GM21529 (cell line): Measurements from ENCODE around the gene SRGAP2B.
"Not testable (repeated sequence)": the region's sequence is repeated elsewhere in the genome, so short reads cannot be mapped to it uniquely, and the experiment has no call there.

ENCODE experiments used
- ATAC-seq: cut with Tn5 transposase; IDR thresholded peaks from one replicate; pipeline ENCODE4 v1.9.1; 2021; ENCODE audit not compliant: unreplicated experiment

Gene SRGAP2B

DNA sequence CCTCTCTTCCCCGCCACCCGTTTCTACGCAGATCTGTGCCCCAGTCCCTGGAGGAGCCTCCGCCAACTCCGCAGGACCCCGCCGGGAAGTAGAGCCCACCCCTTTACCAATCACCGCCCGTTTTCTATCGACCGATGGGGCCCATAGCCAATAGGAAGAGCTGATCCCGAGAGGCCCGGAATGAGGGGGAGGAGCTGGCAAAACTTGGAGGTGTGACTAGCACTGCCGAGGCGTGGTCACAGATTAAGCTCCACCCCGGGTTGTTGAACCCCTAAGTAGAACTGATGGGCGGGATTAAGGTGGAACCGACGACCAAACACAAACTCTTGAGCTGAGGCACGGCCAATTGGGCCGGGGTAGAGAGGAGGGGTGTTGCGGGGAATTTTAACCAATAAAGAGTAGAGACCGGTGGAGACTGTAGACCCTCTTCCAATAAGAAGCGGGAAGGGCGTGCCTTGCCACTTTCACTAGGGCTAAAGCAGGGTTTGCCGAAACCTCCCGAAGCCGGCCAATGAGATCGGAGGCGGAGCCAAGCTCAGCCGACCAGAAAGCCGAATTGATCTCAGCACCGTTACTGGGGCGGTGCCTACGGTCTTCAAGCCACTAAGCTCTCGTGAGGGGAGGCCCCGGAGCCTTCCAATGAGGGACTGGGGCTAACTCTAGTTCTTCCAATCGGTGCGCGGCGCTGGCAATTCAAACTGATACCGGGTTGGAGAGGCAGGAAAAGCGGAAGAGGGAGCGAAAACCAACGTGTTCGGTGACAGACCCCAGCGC lies at the start of gene SRGAP2B, which contains the start of gene FAM72D:
TSS of gene SRGAP2B (minus strand) at position 45 of the 774 bp plus-strand sequence. CDS start 2,427 bp downstream, outside the sequence.
TSS of gene FAM72D (plus strand) at position 691 of the 774 bp plus-strand sequence. CDS start 874 bp downstream, outside the sequence.
- ATAC-seq, result peak; percentile 81

GRCh38 chr1:145144264-145144913 lies 49.3 kb upstream of the SRGAP2B start:
- not testable (repeated sequence) for ATAC-seq

GRCh38 chr1:145140549-145140948 lies 45.4 kb upstream of the SRGAP2B start:
- ATAC-seq, result not testable (repeated sequence)

GRCh38 chr1:145134476-145134875 lies 39.3 kb upstream of the SRGAP2B start:
- not testable (repeated sequence) for ATAC-seq

DNA sequence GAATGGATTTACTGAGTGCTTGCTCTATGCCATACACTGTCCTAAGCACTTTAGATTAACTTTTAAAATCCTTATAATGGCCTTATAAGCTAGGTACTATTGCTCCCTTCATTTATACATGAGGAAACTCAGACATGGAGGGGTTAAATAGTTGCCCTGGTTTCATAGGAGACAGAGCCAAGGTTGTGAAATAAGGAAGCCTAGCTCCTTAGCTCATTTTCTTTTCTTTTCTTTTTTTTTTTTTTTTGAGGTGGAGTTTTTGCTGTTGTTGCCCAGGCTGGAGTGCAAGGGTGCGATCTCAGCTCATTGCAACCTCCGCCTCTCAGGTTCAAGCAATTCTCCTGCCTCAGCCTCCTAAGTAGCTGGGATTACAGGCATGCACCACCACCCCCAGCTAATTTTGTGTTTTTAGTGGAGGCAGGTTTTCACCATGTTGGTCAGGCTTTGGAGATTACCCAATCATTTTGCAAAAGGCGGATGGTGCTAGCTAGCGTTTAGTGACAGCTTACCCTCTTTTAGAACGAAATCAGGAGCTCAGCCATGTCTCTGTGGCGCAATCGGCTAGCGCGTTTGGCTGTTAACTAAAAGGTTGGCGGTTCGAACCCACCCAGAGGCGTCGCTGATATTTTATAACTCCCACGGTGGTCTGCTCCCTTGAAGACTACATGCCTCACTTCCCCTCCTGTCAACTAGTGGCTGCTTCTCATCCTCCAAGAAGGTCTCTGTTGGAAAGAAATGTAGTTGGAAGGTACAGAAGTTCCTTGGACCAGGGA lies 33.8 kb upstream of the SRGAP2B start:
- not testable (repeated sequence) for ATAC-seq

- not testable (repeated sequence) for ATAC-seq
Measured at GRCh38 chr1:145127144-145127543, 32.0 kb upstream of the SRGAP2B start.

- ATAC-seq, result not testable (repeated sequence)
Measured at GRCh38 chr1:145125112-145125511, 30.0 kb upstream of the SRGAP2B start.

- not testable (repeated sequence) for ATAC-seq
Measured at GRCh38 chr1:145123992-145124641, 29.0 kb upstream of the SRGAP2B start.

DNA sequence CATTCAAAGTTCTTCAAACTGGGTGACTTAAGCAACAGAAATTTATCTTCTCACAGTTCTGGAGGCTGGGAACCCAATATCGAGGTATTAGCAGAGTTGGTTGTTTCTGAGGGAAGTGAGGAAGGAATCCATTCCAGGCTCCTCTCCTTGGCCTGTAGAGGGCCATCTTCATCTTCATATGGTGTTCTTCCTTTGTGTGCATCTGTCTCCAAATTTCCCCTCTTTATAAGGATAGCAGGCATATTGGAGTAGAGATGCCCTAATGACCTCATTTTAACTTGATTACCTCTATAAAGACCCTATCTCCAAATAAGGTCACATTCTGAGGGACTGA lies 27.9 kb upstream of the SRGAP2B start:
- not testable (repeated sequence) for ATAC-seq

DNA sequence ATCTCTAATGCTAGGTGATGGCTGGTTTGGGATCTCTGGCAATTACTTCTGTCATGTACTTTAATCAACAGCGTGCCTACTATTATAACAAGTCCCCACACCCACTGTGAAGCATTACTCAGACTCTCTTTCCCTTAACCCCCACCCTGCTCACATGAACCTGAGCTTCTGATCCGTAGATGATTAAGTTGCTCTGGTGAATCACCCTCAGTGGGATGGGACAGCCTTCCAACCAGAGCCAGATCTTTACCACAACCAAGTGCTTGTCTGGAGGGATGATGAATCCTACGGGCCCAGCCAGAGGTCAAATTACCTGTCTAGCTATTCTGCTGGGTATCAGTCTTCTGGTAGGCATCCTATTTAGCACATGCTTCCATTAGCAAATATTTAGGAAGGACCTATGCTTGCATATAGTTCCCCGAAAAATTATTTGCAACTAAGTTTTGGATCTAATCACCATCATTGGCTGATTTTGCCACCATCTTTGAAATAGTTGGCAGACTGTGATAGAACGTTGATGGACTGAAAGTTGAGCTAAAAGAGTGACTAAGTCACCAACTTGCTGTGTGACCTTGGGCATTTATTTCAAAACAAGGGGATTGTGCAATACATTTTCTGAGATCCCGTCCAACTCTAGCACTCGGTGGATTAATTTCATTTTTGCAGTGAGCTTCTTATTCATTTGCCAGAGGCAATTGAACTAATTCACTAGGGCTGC lies 27.4 kb upstream of the SRGAP2B start:
- ATAC-seq, result not testable (repeated sequence)

DNA sequence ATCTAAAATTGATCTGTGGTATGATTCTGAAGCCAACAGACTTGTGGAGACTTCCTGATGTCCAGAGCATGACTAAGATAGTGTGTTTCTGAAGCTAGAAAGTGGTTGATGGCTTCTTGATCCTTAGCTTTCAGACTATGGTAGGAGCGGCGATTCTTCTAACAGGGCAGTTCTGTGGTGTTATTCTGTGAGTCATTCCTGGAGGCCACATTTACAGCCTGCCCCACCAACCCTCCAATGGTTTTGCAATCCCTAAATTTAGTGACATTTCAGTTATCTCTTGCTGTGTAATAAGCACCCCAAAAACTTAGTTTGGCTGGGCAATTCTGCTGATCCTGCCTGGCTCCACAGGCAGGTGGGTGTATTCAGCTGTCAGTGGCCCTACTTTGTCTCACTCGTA lies 24.7 kb upstream of the SRGAP2B start:
- not testable (repeated sequence) for ATAC-seq

DNA sequence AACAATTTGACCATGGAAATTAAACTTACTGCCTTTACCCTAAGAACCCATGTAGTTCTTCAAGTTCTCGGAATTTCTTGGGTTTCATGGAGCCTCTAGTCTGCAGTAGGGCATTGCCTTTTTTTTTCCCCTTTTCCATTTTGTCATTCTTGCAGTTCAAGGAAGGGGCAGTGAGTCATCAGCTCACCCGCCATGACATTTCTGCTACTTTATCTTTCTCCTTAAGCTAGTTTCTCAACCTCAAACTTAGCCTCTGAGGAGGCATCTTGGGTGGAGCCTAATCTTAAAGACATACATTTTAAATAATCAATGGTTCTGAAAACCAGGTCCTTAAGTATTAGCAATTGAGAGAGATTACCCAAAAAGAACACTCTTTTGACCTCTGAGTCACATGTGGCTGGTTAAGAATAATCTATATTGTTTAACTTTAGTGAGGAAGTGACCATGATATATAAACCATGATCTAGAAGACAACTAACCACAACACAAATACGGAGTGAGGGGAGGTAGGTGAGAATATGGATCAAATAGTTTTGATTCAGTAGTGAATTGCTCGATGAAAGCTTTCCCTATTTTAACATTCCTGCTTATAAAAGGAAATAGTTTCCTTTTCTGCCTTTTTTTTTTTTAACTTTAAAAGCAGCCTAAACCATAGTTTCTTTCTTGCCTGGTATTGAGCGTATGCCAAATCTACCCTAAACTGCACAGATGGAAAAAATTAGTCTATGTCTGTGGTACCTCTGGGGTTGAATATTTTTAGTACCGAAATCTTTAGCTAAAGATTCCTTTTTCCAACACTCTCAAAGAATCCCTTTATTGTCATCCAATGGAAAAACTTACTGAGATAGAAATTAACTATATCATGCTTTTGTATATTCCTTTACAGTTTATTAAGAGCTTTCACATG lies 20.7 kb upstream of the SRGAP2B start:
- ATAC-seq, result not testable (repeated sequence)

- not testable (repeated sequence) for ATAC-seq
Measured at GRCh38 chr1:145114560-145115057, 19.5 kb upstream of the SRGAP2B start.

GRCh38 chr1:145112703-145113102 lies 17.6 kb upstream of the SRGAP2B start:
- ATAC-seq, result not testable (repeated sequence)

- not testable (repeated sequence) for ATAC-seq
Measured at GRCh38 chr1:145111674-145112073, 16.5 kb upstream of the SRGAP2B start.

GRCh38 chr1:145103294-145103693 lies 8.2 kb upstream of the SRGAP2B start:
- ATAC-seq, result not testable (repeated sequence)

GRCh38 chr1:145101725-145102124 lies 6.6 kb upstream of the SRGAP2B start:
- ATAC-seq, result not testable (repeated sequence)

GRCh38 chr1:145094655-145095211 lies 395 bp downstream of the SRGAP2B start:
- ATAC-seq, result peak; percentile 10
